ENCODE measurements around the gene ATP5F1D.

The ATP5F1D gene

GRCh38 chr19:1237027-1237659, 4.4 kb upstream of the ATP5F1D start:
- no peak for TF ChIP-seq CTCF (IDR thresholded peaks at IDR 0.05; ENCODE audit: poor library complexity, severe bottlenecking)
- H3K27me3 ChIP-seq (ENCODE audit: insufficient read depth, poor library complexity, severe bottlenecking), result no peaks in the 10 kb centered on the region
- peaks cover 16% of the 10 kb centered on the region for H3K36me3 ChIP-seq (ENCODE audit: low read depth)
- DNase-seq (ENCODE audit: low spot score) (no peak), ATAC-seq (ENCODE audit: low read depth) (no peak)
- peak overlapping the region; percentile 88 for H3K4me3 ChIP-seq (ENCODE audit: severe bottlenecking)
- peak overlapping the region; percentile 97 for H3K27ac ChIP-seq (ENCODE audit: poor library complexity, severe bottlenecking)
- H3K4me1 ChIP-seq (ENCODE audit: insufficient read depth, poor library complexity, severe bottlenecking), result peaks cover 7% of the 10 kb centered on the region
- no peaks in the 10 kb centered on the region for H3K9me3 ChIP-seq (ENCODE audit: severe bottlenecking)

GRCh38 chr19:1237754-1238368, 3.7 kb upstream of the ATP5F1D start, which contains the start of gene CBARP:
TSS of gene CBARP (minus strand) at chr19:1238005. CDS start at chr19:1236100, 1,905 bp downstream.
- no peaks in the 10 kb centered on the region for H3K9me3 ChIP-seq (ENCODE audit: severe bottlenecking)
- no peaks in the 10 kb centered on the region for H3K27me3 ChIP-seq (ENCODE audit: insufficient read depth, poor library complexity, severe bottlenecking)
- peak within 1 kb of the TSS; percentile 97 for H3K27ac ChIP-seq (ENCODE audit: poor library complexity, severe bottlenecking)
- no peak for TF ChIP-seq CTCF (IDR thresholded peaks at IDR 0.05; ENCODE audit: poor library complexity, severe bottlenecking)
- H3K4me1 ChIP-seq (ENCODE audit: insufficient read depth, poor library complexity, severe bottlenecking), result peaks cover 6% of the 10 kb centered on the region
- H3K4me3 ChIP-seq (ENCODE audit: severe bottlenecking), result peak within 1 kb of the TSS; percentile 88
- H3K36me3 ChIP-seq (ENCODE audit: low read depth), result peaks cover 18% of the 10 kb centered on the region
- ATAC-seq (ENCODE audit: low read depth) (no peak), DNase-seq (ENCODE audit: low spot score) (no peak)

GRCh38 chr19:1238369-1239303, 2.9 kb upstream of the ATP5F1D start:
- no peaks in the 10 kb centered on the region for H3K27me3 ChIP-seq (ENCODE audit: insufficient read depth, poor library complexity, severe bottlenecking)
- no peaks in the 10 kb centered on the region for H3K9me3 ChIP-seq (ENCODE audit: severe bottlenecking)
- peaks cover 10% of the 10 kb centered on the region for H3K4me1 ChIP-seq (ENCODE audit: insufficient read depth, poor library complexity, severe bottlenecking)
- DNase-seq (ENCODE audit: low spot score) (no peak), ATAC-seq (ENCODE audit: low read depth) (no peak)
- peak overlapping the region; percentile 97 for H3K27ac ChIP-seq (ENCODE audit: poor library complexity, severe bottlenecking)
- H3K4me3 ChIP-seq (ENCODE audit: severe bottlenecking), result peak overlapping the region; percentile 88
- no peak for TF ChIP-seq CTCF (IDR thresholded peaks at IDR 0.05; ENCODE audit: poor library complexity, severe bottlenecking)
- H3K36me3 ChIP-seq (ENCODE audit: low read depth), result peaks cover 14% of the 10 kb centered on the region

- Histone ChIP-seq H3K27me3 (ENCODE audit: insufficient read depth, poor library complexity, severe bottlenecking) (no peaks in the 10 kb centered on the region), H3K4me3 (ENCODE audit: severe bottlenecking) (no peak overlapping the region), H3K36me3 (ENCODE audit: low read depth) (peaks cover 13% of the 10 kb centered on the region), H3K27ac (ENCODE audit: poor library complexity, severe bottlenecking) (peak overlapping the region; percentile 97), H3K4me1 (ENCODE audit: insufficient read depth, poor library complexity, severe bottlenecking) (peaks cover 15% of the 10 kb centered on the region), H3K9me3 (ENCODE audit: severe bottlenecking) (no peaks in the 10 kb centered on the region)
- ATAC-seq (ENCODE audit: low read depth) (no peak), DNase-seq (ENCODE audit: low spot score) (no peak)
- no peak for TF ChIP-seq CTCF (IDR thresholded peaks at IDR 0.05; ENCODE audit: poor library complexity, severe bottlenecking)
These were observed 2.1 kb upstream of the ATP5F1D start for GRCh38 chr19:1239420-1239795.
